ENCODE measurements around the gene KRT86.

DNA sequence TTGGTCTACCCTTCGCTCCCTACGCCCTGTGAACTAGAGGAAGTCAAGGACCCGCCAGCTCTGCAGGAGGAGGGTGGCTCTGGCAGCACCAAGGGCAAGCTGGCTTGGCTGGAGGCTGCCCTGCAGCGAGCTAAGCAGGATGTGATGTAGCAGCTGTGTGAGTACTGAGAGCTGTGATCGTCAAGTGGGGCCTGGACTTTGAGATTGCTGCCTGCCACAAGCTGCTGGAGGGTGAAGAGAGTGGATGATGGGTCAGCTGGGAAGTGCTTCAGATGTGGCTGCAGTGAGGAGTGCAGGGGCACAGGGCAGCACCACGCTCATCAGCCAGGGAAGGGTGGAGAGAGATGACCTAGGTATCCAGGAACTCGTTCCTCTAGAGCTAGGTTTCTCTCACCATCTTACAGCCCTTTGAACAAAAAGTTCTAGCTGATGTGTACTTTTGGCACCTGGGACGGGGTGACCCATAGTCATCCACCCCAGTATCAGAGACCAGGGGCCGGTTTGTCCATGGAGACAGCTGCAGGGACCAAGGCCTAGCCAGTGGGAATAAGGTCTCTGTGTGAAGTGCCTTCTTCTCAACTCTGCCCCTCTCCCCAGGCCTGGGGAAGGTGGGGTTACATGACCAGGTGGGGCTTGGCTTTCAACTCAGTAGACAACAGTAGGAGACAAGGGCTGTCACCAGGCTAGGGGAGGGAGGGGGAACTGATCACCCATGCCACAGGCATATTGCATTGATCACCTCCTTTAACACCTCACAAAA lies 3.2 kb downstream of the KRT86 start:
- TF ChIP-seq, protein P1, sequence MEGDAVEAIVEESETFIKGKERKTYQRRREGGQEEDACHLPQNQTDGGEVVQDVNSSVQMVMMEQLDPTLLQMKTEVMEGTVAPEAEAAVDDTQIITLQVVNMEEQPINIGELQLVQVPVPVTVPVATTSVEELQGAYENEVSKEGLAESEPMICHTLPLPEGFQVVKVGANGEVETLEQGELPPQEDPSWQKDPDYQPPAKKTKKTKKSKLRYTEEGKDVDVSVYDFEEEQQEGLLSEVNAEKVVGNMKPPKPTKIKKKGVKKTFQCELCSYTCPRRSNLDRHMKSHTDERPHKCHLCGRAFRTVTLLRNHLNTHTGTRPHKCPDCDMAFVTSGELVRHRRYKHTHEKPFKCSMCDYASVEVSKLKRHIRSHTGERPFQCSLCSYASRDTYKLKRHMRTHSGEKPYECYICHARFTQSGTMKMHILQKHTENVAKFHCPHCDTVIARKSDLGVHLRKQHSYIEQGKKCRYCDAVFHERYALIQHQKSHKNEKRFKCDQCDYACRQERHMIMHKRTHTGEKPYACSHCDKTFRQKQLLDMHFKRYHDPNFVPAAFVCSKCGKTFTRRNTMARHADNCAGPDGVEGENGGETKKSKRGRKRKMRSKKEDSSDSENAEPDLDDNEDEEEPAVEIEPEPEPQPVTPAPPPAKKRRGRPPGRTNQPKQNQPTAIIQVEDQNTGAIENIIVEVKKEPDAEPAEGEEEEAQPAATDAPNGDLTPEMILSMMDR (IDR thresholded peaks at IDR 0.05; ENCODE audit: low read length), result no peak
- no peak for TF ChIP-seq EZH2 (optimal IDR thresholded peaks at IDR 0.05; ENCODE audit: low read depth, low read length)

Measured in MM.1S (cell line).